Measurements from ENCODE around the gene SCMH1. TPM values are rescaled to one million over a fixed set of nuclear protein-coding genes. Genes with fewer than 3 reads are reported as not detected.

SCMH1 gene
- total and polyA plus RNA-seq, 12 donors, result 29.3 to 62.5 (median 42.2) TPM

DNA sequence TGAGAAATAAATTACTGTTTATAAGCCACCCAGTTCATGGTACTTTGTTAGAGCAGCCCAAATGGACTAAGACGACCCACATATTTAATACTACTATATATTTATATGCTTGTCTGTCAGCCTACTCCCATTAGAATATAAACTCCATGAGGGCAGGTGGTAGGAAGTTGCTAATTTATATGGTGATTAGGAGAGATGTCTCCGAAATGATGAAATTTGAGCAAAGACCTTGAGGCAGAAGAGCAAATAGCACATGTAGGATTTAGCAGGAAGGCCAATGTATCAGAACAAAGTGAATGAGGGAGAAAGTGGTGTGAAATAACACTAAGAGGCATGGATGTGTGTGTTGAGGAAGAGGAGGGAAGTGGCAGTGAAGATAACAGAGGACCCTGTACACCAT, 210.0 kb downstream of the SCMH1 start:
- TF ChIP-seq POLR2A (IDR thresholded peaks at IDR 0.05), result no peak
- TF ChIP-seq, protein P1, sequence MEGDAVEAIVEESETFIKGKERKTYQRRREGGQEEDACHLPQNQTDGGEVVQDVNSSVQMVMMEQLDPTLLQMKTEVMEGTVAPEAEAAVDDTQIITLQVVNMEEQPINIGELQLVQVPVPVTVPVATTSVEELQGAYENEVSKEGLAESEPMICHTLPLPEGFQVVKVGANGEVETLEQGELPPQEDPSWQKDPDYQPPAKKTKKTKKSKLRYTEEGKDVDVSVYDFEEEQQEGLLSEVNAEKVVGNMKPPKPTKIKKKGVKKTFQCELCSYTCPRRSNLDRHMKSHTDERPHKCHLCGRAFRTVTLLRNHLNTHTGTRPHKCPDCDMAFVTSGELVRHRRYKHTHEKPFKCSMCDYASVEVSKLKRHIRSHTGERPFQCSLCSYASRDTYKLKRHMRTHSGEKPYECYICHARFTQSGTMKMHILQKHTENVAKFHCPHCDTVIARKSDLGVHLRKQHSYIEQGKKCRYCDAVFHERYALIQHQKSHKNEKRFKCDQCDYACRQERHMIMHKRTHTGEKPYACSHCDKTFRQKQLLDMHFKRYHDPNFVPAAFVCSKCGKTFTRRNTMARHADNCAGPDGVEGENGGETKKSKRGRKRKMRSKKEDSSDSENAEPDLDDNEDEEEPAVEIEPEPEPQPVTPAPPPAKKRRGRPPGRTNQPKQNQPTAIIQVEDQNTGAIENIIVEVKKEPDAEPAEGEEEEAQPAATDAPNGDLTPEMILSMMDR (IDR thresholded peaks at IDR 0.05), result no peak
- H3K4me1 ChIP-seq (replicated peaks in 1 of 2), result no peaks in the 10 kb centered on the region
- H3K27ac ChIP-seq, result no peak overlapping the region
- peaks cover 0 to 29% of the 10 kb centered on the region in 2 donors for H3K36me3 ChIP-seq (replicated peaks in 1 of 2)
- intact Hi-C loops (cut with DNase I), result no loop called here
- 69 to 96% (median 85%) methylated on average over 2 of the region's 2 CpGs for WGBS, 4 donors
- H3K9me3 ChIP-seq (replicated peaks in 1 of 3), result no peaks in the 10 kb centered on the region
- DNase-seq, result no peak
- no peak overlapping the region for H3K4me3 ChIP-seq
- H3K27me3 ChIP-seq, result no peaks in the 10 kb centered on the region

DNA sequence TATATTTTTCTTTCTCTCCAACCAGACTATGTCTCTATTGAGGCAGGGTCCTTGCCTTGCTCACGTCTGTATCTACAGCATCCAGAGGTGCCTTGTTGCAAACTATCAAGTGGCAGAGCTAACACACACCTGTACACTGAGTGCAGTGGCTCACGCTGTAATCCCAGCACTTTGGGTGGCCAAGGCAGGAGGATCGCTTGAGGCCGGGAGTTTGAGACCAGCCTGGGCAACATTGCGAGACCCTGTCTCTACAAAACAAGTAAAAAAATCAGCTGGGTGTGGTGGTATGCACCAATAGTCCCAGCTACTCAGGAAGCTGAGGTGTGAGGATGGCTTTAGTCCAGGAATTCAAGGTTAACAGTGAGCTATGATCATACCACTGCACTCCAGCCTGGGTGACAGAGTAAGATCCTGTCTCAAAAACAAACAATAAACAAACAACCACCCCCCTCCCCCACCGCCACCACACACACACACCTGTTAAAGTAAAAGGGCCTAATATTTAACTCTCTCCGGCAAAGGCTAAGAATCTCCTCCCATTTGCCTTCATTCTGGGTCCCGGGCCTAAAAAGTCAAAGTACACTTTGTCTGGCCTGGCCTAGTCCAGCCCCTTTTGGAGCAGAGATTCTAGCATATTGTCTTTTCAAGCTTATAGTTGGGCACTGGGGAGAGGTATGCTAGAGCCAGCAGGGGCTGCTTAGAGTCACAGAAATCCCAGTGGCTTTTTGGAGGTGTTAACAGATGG, 211.1 kb downstream of the SCMH1 start:
- H3K4me3 ChIP-seq, result no peak overlapping the region
- H3K4me1 ChIP-seq (replicated peaks in 1 of 2), result no peaks in the 10 kb centered on the region
- no peak for DNase-seq
- H3K36me3 ChIP-seq (replicated peaks in 1 of 2), result peaks cover 0 to 30% of the 10 kb centered on the region in 2 donors
- H3K9me3 ChIP-seq (replicated peaks in 1 of 3), result no peaks in the 10 kb centered on the region
- no peak for TF ChIP-seq POLR2A (IDR thresholded peaks at IDR 0.05)
- TF ChIP-seq, protein P1 (IDR thresholded peaks at IDR 0.05), result no peak
- intact Hi-C loops (cut with DNase I), result no loop called here
- no peaks in the 10 kb centered on the region for H3K27me3 ChIP-seq
- WGBS, 4 donors, result 86 to 97% (median 96%) methylated on average over 4 to 8 of the region's 8 CpGs
- H3K27ac ChIP-seq, result no peak overlapping the region

DNA sequence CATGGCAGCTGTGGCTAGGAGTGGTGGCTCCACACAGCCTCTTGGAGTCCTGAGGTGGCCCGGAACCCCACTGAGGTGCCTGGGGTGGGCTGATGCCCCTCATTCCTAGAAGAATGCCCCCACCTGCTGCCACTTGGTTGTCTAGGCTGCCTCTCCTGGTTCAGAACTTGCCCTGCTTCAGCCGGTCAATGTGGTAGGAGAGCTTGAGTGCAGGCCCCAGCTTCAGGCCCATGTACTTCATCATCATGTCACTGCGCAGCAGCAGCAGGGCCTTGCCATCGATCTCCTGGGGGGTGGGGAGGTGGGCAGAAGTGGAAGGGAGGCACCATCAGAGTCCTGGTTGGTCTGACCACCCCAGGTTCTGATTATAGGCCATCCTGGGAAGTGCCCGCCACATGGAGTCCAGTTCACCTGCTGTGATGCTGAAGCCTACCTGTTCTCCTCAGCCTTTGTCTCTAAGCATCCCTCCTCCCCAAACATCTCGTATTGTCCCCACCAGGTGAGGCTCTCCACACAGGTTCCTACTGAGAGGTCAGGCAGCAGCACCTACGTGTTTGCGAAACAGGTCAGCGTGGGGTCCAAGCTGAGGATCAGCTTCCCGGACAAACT, 214.0 kb downstream of the SCMH1 start:
- Histone ChIP-seq H3K4me3 (no peak overlapping the region), H3K27ac (no peak overlapping the region), H3K27me3 (no peaks in the 10 kb centered on the region), H3K4me1 (replicated peaks in 1 of 2) (no peaks in the 10 kb centered on the region), H3K36me3 (replicated peaks in 1 of 2) (peaks cover 0 to 22% of the 10 kb centered on the region in 2 donors), H3K9me3 (replicated peaks in 1 of 3) (no peaks in the 10 kb centered on the region)
- intact Hi-C loops (cut with DNase I), result no loop called here
- DNase-seq, result no peak
- 96 to 99% (median 97%) methylated on average over 6 to 10 of the region's 10 CpGs for WGBS, 4 donors
- TF ChIP-seq, protein P1 (IDR thresholded peaks at IDR 0.05), result no peak
- no peak for TF ChIP-seq POLR2A (IDR thresholded peaks at IDR 0.05)

DNA sequence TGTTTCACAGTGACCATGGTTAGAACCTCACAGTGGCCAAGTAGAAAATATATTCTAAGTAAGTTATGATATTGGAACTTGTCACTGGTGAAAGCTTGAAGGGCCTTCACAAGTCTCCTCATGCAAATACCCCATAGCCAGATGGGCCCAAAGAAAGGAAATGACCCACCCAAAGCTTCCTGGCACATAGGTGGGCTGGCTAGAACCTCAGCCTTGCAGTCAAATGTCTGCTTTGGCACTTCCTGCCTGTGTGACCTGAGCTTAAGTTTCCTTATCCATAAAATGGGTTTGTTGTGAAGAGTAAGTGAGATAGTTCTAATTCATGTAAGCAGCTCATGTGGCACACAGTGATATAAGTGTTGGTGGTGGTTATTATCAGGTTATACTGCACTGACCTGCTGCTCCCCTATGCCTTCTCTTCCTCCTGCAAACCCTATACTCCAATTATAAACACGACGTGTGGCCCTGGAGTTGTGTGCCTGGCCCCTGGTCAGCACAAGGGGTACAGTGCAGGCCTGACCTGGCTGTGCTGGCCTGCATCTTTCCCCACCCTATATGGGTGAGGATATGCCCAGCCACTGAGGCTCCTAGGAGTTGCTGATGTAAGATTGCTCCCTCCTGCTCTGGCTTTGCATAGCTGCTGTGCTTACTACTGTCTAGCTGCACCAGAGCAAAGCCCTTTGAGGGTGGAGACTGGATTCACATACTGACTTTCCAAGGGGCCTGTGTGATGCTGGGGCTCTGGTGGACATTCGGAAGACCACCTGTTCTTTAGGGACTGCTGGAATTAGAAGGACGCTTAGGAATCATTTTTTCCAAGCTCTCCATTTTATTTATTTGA, 215.9 kb downstream of the SCMH1 start:
- Histone ChIP-seq H3K27ac (no peak overlapping the region), H3K4me1 (replicated peaks in 1 of 2) (peaks cover 0 to 7% of the 10 kb centered on the region in 2 donors), H3K27me3 (no peaks in the 10 kb centered on the region), H3K4me3 (no peak overlapping the region), H3K36me3 (replicated peaks in 1 of 2) (peaks cover 0 to 20% of the 10 kb centered on the region in 2 donors), H3K9me3 (replicated peaks in 1 of 3) (no peaks in the 10 kb centered on the region)
- WGBS, 4 donors, result 93 to 98% (median 97%) methylated on average over 4 of the region's 4 CpGs
- TF ChIP-seq, protein P1 (IDR thresholded peaks at IDR 0.05), result no peak
- TF ChIP-seq POLR2A (IDR thresholded peaks at IDR 0.05), result no peak
- no peak for DNase-seq
- intact Hi-C loops (cut with DNase I), result no loop called here
